ENCODE data around the gene GLT8D1.

DNA sequence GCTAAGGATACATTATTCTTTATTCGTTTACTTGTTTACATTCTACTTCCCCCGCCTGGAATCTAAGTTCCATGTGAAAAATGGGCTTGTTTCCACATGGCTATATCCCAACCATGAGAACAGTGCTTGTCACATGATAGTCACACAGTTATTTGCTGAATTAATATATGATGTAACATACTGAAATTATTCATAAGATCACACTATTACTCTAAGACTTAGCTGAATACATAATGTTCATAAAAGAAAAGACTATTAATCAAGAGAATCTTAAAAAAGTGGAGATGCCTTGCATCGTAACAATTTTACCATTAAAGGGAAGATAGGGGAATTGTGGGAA, 26.4 kb downstream of the GLT8D1 start:
- TF ChIP-seq, protein P1, sequence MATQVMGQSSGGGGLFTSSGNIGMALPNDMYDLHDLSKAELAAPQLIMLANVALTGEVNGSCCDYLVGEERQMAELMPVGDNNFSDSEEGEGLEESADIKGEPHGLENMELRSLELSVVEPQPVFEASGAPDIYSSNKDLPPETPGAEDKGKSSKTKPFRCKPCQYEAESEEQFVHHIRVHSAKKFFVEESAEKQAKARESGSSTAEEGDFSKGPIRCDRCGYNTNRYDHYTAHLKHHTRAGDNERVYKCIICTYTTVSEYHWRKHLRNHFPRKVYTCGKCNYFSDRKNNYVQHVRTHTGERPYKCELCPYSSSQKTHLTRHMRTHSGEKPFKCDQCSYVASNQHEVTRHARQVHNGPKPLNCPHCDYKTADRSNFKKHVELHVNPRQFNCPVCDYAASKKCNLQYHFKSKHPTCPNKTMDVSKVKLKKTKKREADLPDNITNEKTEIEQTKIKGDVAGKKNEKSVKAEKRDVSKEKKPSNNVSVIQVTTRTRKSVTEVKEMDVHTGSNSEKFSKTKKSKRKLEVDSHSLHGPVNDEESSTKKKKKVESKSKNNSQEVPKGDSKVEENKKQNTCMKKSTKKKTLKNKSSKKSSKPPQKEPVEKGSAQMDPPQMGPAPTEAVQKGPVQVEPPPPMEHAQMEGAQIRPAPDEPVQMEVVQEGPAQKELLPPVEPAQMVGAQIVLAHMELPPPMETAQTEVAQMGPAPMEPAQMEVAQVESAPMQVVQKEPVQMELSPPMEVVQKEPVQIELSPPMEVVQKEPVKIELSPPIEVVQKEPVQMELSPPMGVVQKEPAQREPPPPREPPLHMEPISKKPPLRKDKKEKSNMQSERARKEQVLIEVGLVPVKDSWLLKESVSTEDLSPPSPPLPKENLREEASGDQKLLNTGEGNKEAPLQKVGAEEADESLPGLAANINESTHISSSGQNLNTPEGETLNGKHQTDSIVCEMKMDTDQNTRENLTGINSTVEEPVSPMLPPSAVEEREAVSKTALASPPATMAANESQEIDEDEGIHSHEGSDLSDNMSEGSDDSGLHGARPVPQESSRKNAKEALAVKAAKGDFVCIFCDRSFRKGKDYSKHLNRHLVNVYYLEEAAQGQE (IDR thresholded peaks at IDR 0.05): no peak
- TF ChIP-seq GABPA (IDR thresholded peaks at IDR 0.05 in 1 of 2, conservative IDR thresholded peaks at IDR 0.05 in 1 of 2) (no peak), CTCF (IDR thresholded peaks at IDR 0.05; ENCODE audit: low read depth, low read length, missing input control) (no peak), RAD21 (IDR thresholded peaks at IDR 0.05) (no peak), SP1 (IDR thresholded peaks at IDR 0.05) (no peak), TAF1 (conservative IDR thresholded peaks at IDR 0.05) (no peak), EGR1 (IDR thresholded peaks at IDR 0.05; ENCODE audit: low read depth in 2 of 2) (no peak), JUND (IDR thresholded peaks at IDR 0.05) (no peak), FOXA1 (IDR thresholded peaks at IDR 0.05) (no peak), HNF4A (conservative IDR thresholded peaks at IDR 0.05) (no peak)
- TF ChIP-seq, protein P2, sequence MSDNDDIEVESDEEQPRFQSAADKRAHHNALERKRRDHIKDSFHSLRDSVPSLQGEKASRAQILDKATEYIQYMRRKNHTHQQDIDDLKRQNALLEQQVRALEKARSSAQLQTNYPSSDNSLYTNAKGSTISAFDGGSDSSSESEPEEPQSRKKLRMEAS (IDR thresholded peaks at IDR 0.05): no peak

All from liver (tissue), 3 donors.